ENCODE measurements around the gene ELAVL3.
A peak's percentile ranks its signal among the peaks of the same experiment; 100 is the strongest.

ELAVL3 gene

GRCh38 chr19:11510444-11510843 is 29.6 kb upstream of the ELAVL3 start:
- no peak overlapping the region for H3K27ac ChIP-seq
- no peak for TF ChIP-seq CTCF (IDR thresholded peaks at IDR 0.05; ENCODE audit: low read depth, low read length)
- DNase-seq = no peak
- peaks cover 18% of the 10 kb centered on the region for H3K36me3 ChIP-seq
- no peaks in the 10 kb centered on the region for H3K27me3 ChIP-seq (ENCODE audit: insufficient read depth, low read depth, severe bottlenecking)
- H3K4me3 ChIP-seq (ENCODE audit: low read depth, low read length) = no peak overlapping the region
- H3K9me3 ChIP-seq (ENCODE audit: severe bottlenecking) = no peaks in the 10 kb centered on the region

GRCh38 chr19:11507370-11508078 is 26.7 kb upstream of the ELAVL3 start:
- Histone ChIP-seq H3K36me3 (peaks cover 11% of the 10 kb centered on the region; the same call in 1 of the 2 replicates), H3K27ac (no peak overlapping the region), H3K4me3 (ENCODE audit: low read depth, low read length) (no peak overlapping the region), H3K27me3 (ENCODE audit: insufficient read depth, low read depth, severe bottlenecking) (no peaks in the 10 kb centered on the region), H3K9me3 (ENCODE audit: severe bottlenecking) (no peaks in the 10 kb centered on the region)
- TF ChIP-seq CTCF (IDR thresholded peaks at IDR 0.05; ENCODE audit: low read depth, low read length) = no peak
- no peak for DNase-seq

GRCh38 chr19:11506967-11507366 is 26.1 kb upstream of the ELAVL3 start:
- H3K27ac ChIP-seq = 0 out of 2 replicates have a peak overlapping the region, but pooled peaks have one; percentile 91

GRCh38 chr19:11506101-11506555 is 25.3 kb upstream of the ELAVL3 start:
- Histone ChIP-seq H3K9me3 (ENCODE audit: severe bottlenecking) (no peaks in the 10 kb centered on the region), H3K4me3 (ENCODE audit: low read depth, low read length) (peak overlapping the region; percentile 69), H3K36me3 (peaks cover 6% of the 10 kb centered on the region; the same call in 1 of the 2 replicates), H3K27ac (peak overlapping the region; percentile 91), H3K27me3 (ENCODE audit: insufficient read depth, low read depth, severe bottlenecking) (no peaks in the 10 kb centered on the region)
- no peak for TF ChIP-seq CTCF (IDR thresholded peaks at IDR 0.05; ENCODE audit: low read depth, low read length)
- DNase-seq = no peak

More at GRCh38 chr19:11506967-11507366, 26.1 kb upstream of the ELAVL3 start:
- no peaks in the 10 kb centered on the region for H3K9me3 ChIP-seq (ENCODE audit: severe bottlenecking)
- no peak for TF ChIP-seq CTCF (IDR thresholded peaks at IDR 0.05; ENCODE audit: low read depth, low read length)
- H3K4me3 ChIP-seq (ENCODE audit: low read depth, low read length) = no peak overlapping the region
- no peaks in the 10 kb centered on the region for H3K27me3 ChIP-seq (ENCODE audit: insufficient read depth, low read depth, severe bottlenecking)
- H3K36me3 ChIP-seq = peaks cover 7% of the 10 kb centered on the region; the same call in 1 of the 2 replicates
- no peak for DNase-seq

- peaks cover 4% of the 10 kb centered on the region; the same call in 1 of the 2 replicates for H3K36me3 ChIP-seq
- peak; percentile 95 for DNase-seq
- TF ChIP-seq CTCF (IDR thresholded peaks at IDR 0.05; ENCODE audit: low read depth, low read length) = no peak
- peak within 1 kb of the TSS; percentile 91 for H3K27ac ChIP-seq
- no peaks in the 10 kb centered on the region for H3K9me3 ChIP-seq (ENCODE audit: severe bottlenecking)
- no peaks in the 10 kb centered on the region for H3K27me3 ChIP-seq (ENCODE audit: insufficient read depth, low read depth, severe bottlenecking)
- peak within 1 kb of the TSS; percentile 69 for H3K4me3 ChIP-seq (ENCODE audit: low read depth, low read length)
These were observed 24.8 kb upstream of the ELAVL3 start, which contains the start of gene ZNF653 for GRCh38 chr19:11505504-11506100. Gene ZNF653, minus strand, starts transcription at chr19:11505839. Its CDS starts 53 bp downstream, at chr19:11505786.

Data from WERI-Rb-1 (cell line).